Measurements from ENCODE around the gene TBX15.

DNA sequence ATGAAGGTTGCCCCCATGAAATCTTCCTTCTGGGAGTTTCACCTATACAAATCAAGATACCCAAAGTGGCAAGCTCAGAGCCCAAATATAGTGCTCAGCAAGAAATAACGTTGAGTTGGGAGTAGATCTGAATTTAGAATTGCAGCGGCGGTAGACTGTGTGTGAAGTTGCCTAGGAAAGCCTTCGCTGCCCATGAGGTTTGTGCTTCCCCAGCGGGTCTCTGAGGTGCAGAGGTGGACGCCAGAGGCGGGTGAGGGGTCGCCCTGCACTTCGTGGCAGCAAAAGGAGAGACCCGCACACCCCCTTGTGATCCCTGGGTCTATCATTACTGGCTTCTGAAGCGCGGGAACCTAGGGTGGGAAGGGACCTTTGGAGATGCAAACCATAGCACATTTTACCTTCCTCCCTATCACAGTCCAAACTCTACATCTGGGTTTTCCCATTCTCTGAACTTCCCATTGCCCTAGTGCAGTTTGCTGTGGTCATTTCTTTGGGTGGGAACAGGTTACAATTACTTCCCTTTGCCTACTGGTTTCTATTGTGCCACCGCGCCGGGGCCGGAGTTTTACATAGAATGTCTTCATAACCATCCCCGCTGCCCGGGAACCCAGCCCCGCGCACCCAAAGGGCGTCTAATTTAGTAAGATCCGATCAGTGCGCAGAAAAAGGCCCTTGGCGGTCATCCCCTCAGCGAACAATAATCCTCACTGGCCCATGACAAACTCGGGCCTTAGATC is 5.2 kb downstream of the TBX15 start:
- TF ChIP-seq CTCF (IDR thresholded peaks at IDR 0.05) (no peak), POLR2A (IDR thresholded peaks at IDR 0.05) (no peak), EP300 (IDR thresholded peaks at IDR 0.05) (no peak)

Data from suprapubic skin (tissue), 3 donors.